HEK293 (cell line): Measurements from ENCODE around the gene S1PR4.

Experiments
- CTCF ChIA-PET: fragments of 350-600 bp; formaldehyde crosslinking; extraction: SDS; loops from one replicate; lab custom pipeline; 2021; ENCODE audit warnings: antibody characterized with exemption; lab: Yijun Ruan, JAX
- POLR2A ChIA-PET: fragments of 300-600 bp; formaldehyde crosslinking; extraction: SDS; loops from one replicate; lab custom pipeline; 2020; ENCODE audit warnings: antibody characterized with exemption, inconsistent platforms; lab: Yijun Ruan, JAX
- H3K27ac ChIP-seq: fragments of 200-500 bp; sonication (Bioruptor generic); 2 replicates; pipeline ENCODE4 v1.5.1; 2014; ENCODE audit warnings: low read depth, low read length, control low read depth, inconsistent platforms; ENCODE audit errors: extremely low read depth
- H3K36me3 ChIP-seq, 2 experiments: fragments of 200-500 bp in 1 of 2; sonication (Bioruptor generic) in 1 of 2; 1 replicate in 1 of 2; 2 replicates in 1 of 2; pipeline ENCODE4 v1.5.1; 2014 to 2017; ENCODE audit warnings: inconsistent platforms in 2 of 2, low read length in 2 of 2; ENCODE audit not compliant: control insufficient read depth in 2 of 2, insufficient read depth in 1 of 2
- H3K4me1 ChIP-seq: fragments of 200-500 bp; sonication (Bioruptor generic); 2 replicates; pipeline ENCODE4 v1.5.1; 2014; ENCODE audit warnings: mild to moderate bottlenecking, low read length, inconsistent platforms; ENCODE audit not compliant: control insufficient read depth, insufficient read depth
- H3K4me3 ChIP-seq: 2 replicates; pipeline ENCODE4 v1.5.1; 2011; ENCODE audit warnings: low read depth, mild to moderate bottlenecking, control low read depth, low read length, moderate library complexity
- H3K9me3 ChIP-seq: fragments of 200-500 bp; sonication (Bioruptor generic); 2 replicates; pipeline ENCODE4 v1.5.1; 2014; ENCODE audit warnings: low read depth, low read length, inconsistent platforms; ENCODE audit not compliant: control insufficient read depth, insufficient read depth
- KLF7 ChIP-seq: fragments of 450-650 bp; formaldehyde crosslinking; IDR thresholded peaks from 2 replicates; pipeline ENCODE4 v1.5.1; 2016; ENCODE audit warnings: missing biosample characterization, missing genetic modification characterization, borderline replicate concordance
- TCF7L2 ChIP-seq: IDR thresholded peaks from 2 replicates; pipeline ENCODE4 v1.6.1; 2011; ENCODE audit warnings: low read depth, mild to moderate bottlenecking, inconsistent platforms, low read length, moderate library complexity, borderline replicate concordance
- TRIM28 ChIP-seq: IDR thresholded peaks from 2 replicates; pipeline ENCODE4 v1.6.1; 2011; ENCODE audit warnings: low read length, control low read depth, borderline replicate concordance
- ZBTB1 ChIP-seq: fragments of 450-650 bp; formaldehyde crosslinking; IDR thresholded peaks from 2 replicates; pipeline ENCODE4 v1.5.1; 2016; ENCODE audit warnings: missing biosample characterization, missing genetic modification characterization
- ZBTB48 ChIP-seq: fragments of 450-650 bp; formaldehyde crosslinking; IDR thresholded peaks from 2 replicates; pipeline ENCODE4 v1.5.1; 2016; ENCODE audit warnings: missing biosample characterization, missing genetic modification characterization
- ZNF121 ChIP-seq: fragments of 450-650 bp; formaldehyde crosslinking; IDR thresholded peaks from 2 replicates; pipeline ENCODE4 v1.5.1; 2016; ENCODE audit warnings: missing biosample characterization, missing genetic modification characterization
- ZNF335 ChIP-seq: fragments of 450-650 bp; formaldehyde crosslinking; conservative IDR thresholded peaks from 2 replicates; pipeline ENCODE4 v1.5.1; 2016; ENCODE audit warnings: missing biosample characterization, missing genetic modification characterization
- ZNF473 ChIP-seq: fragments of 450-650 bp; formaldehyde crosslinking; IDR thresholded peaks from 2 replicates; pipeline ENCODE4 v1.5.1; 2017; ENCODE audit warnings: missing biosample characterization, missing genetic modification characterization
- ZNF544 ChIP-seq: fragments of 450-650 bp; formaldehyde crosslinking; IDR thresholded peaks from 2 replicates; pipeline ENCODE4 v1.5.0; 2017; ENCODE audit warnings: missing biosample characterization, missing genetic modification characterization
- ZNF658 ChIP-seq: fragments of 450-650 bp; formaldehyde crosslinking; IDR thresholded peaks from 2 replicates; pipeline ENCODE4; 2016; ENCODE audit warnings: missing biosample characterization, missing genetic modification characterization
- ZNF791 ChIP-seq: fragments of 450-650 bp; formaldehyde crosslinking; IDR thresholded peaks from 2 replicates; pipeline ENCODE4 v1.5.1; 2016; ENCODE audit warnings: missing biosample characterization, missing genetic modification characterization
- ZNF830 ChIP-seq: fragments of 450-650 bp; IDR thresholded peaks from 2 replicates; pipeline ENCODE4 v1.5.0; 2018; ENCODE audit warnings: missing biosample characterization, missing genetic modification characterization, low read depth, mild to moderate bottlenecking, moderate library complexity
- ZSCAN30 ChIP-seq: fragments of 450-650 bp; IDR thresholded peaks from 2 replicates; pipeline ENCODE4 v1.5.1; 2018; ENCODE audit warnings: missing biosample characterization, mild to moderate bottlenecking, missing genetic modification characterization, moderate library complexity
- TF ChIP-seq, protein P1 (sequence below): fragments of 450-650 bp; formaldehyde crosslinking; IDR thresholded peaks from 2 replicates; pipeline ENCODE4 v1.5.1; 2017; ENCODE audit warnings: missing biosample characterization, mild to moderate bottlenecking, missing genetic modification characterization, moderate library complexity
- TF ChIP-seq, protein P2 (sequence below): fragments of 450-650 bp; formaldehyde crosslinking; IDR thresholded peaks from 2 replicates; pipeline ENCODE4 v1.5.1; 2017; ENCODE audit warnings: missing biosample characterization, missing genetic modification characterization
- TF ChIP-seq, protein P3 (sequence below): fragments of 450-650 bp; formaldehyde crosslinking; IDR thresholded peaks from 2 replicates; pipeline ENCODE4 v1.5.1; 2016; ENCODE audit warnings: missing biosample characterization, missing genetic modification characterization
- TF ChIP-seq, protein P4 (sequence below): fragments of 450-650 bp; formaldehyde crosslinking; IDR thresholded peaks from 2 replicates; pipeline ENCODE4 v1.5.1; 2016; ENCODE audit warnings: missing biosample characterization, missing genetic modification characterization, borderline replicate concordance

The S1PR4 gene

DNA sequence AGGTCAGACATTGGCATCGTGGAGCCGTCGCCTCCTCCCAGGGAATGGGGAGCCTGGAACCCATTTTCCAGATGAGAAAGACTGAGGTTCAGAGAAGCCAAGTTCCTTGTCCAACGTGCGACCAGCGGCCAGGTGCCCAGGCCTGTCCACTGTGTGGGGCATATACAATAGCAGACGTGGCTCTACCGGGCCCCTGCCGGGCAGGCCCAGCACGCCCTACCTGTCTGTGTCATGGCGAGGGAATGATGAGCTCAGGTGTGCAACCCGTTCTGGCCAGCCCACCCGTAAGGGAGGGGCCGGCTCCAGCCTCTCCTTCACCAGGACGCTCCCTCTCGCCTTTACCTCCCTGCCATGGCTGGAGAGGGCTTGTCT lies 41.9 kb upstream of the S1PR4 start:
- Histone ChIP-seq H3K9me3 (no peaks in the 10 kb centered on the region), H3K4me1 (no peaks in the 10 kb centered on the region), H3K36me3 (no peaks in the 10 kb centered on the region), H3K27ac (no peak overlapping the region), H3K4me3 (no peak overlapping the region)
- ChIA-PET CTCF (interaction anchor here (2.4 kb wide), 1 partner anchor 9 kb away, joined by 13 read pairs; no protein-coding TSS in a partner anchor), POLR2A (no interaction called here)
- no peak for TF ChIP-seq ZBTB1
- TF ChIP-seq ZBTB48 (tag by site-specific recombination), result no peak
- TF ChIP-seq, protein P1, sequence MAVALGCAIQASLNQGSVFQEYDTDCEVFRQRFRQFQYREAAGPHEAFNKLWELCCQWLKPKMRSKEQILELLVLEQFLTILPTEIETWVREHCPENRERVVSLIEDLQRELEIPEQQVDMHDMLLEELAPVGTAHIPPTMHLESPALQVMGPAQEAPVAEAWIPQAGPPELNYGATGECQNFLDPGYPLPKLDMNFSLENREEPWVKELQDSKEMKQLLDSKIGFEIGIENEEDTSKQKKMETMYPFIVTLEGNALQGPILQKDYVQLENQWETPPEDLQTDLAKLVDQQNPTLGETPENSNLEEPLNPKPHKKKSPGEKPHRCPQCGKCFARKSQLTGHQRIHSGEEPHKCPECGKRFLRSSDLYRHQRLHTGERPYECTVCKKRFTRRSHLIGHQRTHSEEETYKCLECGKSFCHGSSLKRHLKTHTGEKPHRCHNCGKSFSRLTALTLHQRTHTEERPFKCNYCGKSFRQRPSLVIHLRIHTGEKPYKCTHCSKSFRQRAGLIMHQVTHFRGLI (tag by site-specific recombination), result no peak
- no peak for TF ChIP-seq ZNF658 (tag by site-specific recombination)

DNA sequence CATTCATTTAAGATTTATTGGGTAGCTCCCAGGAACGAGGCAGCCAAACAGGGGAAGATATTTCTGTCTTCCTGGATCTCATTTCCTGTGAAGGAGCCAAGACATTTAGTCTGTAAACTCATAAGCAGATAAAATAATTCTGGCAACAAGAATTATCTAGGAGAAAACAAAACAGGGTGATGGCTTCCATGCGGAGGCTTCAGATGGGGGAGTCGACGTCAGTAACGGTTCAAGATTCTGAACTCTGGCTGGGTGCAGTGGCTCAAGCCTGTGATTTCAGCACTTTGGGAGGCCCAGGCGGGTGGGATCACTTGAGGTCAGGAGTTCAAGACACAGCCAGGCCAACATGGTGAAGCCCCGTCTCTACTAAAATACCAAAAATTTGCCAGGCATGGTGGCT lies 41.5 kb upstream of the S1PR4 start:
- no peaks in the 10 kb centered on the region for H3K36me3 ChIP-seq
- H3K4me3 ChIP-seq, result no peak overlapping the region
- no peak overlapping the region for H3K27ac ChIP-seq
- no peaks in the 10 kb centered on the region for H3K4me1 ChIP-seq
- CTCF ChIA-PET, result interaction anchor here (2.4 kb wide), 1 partner anchor 9 kb away, joined by 13 read pairs; no protein-coding TSS in a partner anchor
- TF ChIP-seq ZSCAN30 (tag by site-specific recombination) (no peak), TCF7L2 (no peak), ZNF544 (no peak), TRIM28 (no peak), KLF7 (no peak), ZNF791 (tag by site-specific recombination) (no peak), ZNF335 (tag by site-specific recombination) (no peak), ZNF473 (no peak), ZNF830 (tag by site-specific recombination) (no peak), ZNF121 (tag by site-specific recombination) (no peak)
- TF ChIP-seq, protein P2, sequence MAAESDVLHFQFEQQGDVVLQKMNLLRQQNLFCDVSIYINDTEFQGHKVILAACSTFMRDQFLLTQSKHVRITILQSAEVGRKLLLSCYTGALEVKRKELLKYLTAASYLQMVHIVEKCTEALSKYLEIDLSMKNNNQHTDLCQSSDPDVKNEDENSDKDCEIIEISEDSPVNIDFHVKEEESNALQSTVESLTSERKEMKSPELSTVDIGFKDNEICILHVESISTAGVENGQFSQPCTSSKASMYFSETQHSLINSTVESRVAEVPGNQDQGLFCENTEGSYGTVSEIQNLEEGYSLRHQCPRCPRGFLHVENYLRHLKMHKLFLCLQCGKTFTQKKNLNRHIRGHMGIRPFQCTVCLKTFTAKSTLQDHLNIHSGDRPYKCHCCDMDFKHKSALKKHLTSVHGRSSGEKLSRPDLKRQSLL (tag by site-specific recombination), result no peak
- TF ChIP-seq, protein P3, sequence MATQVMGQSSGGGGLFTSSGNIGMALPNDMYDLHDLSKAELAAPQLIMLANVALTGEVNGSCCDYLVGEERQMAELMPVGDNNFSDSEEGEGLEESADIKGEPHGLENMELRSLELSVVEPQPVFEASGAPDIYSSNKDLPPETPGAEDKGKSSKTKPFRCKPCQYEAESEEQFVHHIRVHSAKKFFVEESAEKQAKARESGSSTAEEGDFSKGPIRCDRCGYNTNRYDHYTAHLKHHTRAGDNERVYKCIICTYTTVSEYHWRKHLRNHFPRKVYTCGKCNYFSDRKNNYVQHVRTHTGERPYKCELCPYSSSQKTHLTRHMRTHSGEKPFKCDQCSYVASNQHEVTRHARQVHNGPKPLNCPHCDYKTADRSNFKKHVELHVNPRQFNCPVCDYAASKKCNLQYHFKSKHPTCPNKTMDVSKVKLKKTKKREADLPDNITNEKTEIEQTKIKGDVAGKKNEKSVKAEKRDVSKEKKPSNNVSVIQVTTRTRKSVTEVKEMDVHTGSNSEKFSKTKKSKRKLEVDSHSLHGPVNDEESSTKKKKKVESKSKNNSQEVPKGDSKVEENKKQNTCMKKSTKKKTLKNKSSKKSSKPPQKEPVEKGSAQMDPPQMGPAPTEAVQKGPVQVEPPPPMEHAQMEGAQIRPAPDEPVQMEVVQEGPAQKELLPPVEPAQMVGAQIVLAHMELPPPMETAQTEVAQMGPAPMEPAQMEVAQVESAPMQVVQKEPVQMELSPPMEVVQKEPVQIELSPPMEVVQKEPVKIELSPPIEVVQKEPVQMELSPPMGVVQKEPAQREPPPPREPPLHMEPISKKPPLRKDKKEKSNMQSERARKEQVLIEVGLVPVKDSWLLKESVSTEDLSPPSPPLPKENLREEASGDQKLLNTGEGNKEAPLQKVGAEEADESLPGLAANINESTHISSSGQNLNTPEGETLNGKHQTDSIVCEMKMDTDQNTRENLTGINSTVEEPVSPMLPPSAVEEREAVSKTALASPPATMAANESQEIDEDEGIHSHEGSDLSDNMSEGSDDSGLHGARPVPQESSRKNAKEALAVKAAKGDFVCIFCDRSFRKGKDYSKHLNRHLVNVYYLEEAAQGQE, result no peak
- TF ChIP-seq, protein P4, sequence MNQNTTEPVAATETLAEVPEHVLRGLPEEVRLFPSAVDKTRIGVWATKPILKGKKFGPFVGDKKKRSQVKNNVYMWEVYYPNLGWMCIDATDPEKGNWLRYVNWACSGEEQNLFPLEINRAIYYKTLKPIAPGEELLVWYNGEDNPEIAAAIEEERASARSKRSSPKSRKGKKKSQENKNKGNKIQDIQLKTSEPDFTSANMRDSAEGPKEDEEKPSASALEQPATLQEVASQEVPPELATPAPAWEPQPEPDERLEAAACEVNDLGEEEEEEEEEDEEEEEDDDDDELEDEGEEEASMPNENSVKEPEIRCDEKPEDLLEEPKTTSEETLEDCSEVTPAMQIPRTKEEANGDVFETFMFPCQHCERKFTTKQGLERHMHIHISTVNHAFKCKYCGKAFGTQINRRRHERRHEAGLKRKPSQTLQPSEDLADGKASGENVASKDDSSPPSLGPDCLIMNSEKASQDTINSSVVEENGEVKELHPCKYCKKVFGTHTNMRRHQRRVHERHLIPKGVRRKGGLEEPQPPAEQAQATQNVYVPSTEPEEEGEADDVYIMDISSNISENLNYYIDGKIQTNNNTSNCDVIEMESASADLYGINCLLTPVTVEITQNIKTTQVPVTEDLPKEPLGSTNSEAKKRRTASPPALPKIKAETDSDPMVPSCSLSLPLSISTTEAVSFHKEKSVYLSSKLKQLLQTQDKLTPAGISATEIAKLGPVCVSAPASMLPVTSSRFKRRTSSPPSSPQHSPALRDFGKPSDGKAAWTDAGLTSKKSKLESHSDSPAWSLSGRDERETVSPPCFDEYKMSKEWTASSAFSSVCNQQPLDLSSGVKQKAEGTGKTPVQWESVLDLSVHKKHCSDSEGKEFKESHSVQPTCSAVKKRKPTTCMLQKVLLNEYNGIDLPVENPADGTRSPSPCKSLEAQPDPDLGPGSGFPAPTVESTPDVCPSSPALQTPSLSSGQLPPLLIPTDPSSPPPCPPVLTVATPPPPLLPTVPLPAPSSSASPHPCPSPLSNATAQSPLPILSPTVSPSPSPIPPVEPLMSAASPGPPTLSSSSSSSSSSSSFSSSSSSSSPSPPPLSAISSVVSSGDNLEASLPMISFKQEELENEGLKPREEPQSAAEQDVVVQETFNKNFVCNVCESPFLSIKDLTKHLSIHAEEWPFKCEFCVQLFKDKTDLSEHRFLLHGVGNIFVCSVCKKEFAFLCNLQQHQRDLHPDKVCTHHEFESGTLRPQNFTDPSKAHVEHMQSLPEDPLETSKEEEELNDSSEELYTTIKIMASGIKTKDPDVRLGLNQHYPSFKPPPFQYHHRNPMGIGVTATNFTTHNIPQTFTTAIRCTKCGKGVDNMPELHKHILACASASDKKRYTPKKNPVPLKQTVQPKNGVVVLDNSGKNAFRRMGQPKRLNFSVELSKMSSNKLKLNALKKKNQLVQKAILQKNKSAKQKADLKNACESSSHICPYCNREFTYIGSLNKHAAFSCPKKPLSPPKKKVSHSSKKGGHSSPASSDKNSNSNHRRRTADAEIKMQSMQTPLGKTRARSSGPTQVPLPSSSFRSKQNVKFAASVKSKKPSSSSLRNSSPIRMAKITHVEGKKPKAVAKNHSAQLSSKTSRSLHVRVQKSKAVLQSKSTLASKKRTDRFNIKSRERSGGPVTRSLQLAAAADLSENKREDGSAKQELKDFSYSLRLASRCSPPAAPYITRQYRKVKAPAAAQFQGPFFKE (tag by site-specific recombination), result no peak
- no peaks in the 10 kb centered on the region for H3K9me3 ChIP-seq
- POLR2A ChIA-PET, result no interaction called here
